Measurements from ENCODE around the gene RAX2. TPM values are rescaled to one million over a fixed set of nuclear protein-coding genes. Genes with fewer than 3 reads are reported as not detected.

The RAX2 gene
- total RNA-seq, 1 donor from 2014 or later = not detected

DNA sequence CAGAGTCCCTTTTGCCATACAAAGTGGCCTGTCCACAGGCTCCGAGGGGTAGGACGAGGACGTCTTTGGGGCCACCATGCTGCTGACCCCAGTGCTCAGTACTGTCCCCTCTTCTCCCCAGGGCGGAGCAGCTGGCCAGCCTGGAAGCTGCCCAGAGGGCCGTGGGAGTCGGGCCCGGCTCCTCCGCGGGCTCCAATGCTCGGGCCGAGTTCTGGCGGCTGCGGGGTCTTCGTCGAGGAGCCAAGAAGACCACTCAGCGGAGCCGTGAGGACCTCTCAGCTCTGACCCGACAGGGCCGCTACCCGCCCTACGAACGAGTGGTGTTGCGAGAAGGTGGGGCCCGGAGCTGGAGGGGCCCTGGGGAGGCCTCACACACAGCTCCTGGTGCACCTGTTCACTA lies 31.6 kb downstream of the RAX2 start:
- Histone ChIP-seq H3K27me3 (ENCODE audit: low read depth) (no peaks in the 10 kb centered on the region), H3K27ac (no peak overlapping the region), H3K9me3 (no peaks in the 10 kb centered on the region), H3K4me3 (no peak overlapping the region), H3K36me3 (peaks cover 12% of the 10 kb centered on the region), H3K4me1 (no peaks in the 10 kb centered on the region)
- DNase-seq (no peak), ATAC-seq (peak in 1 of 2 donors; percentile 37)
- intact Hi-C loops (cut with DNase I) = no loop called here
- TF ChIP-seq, protein P1, sequence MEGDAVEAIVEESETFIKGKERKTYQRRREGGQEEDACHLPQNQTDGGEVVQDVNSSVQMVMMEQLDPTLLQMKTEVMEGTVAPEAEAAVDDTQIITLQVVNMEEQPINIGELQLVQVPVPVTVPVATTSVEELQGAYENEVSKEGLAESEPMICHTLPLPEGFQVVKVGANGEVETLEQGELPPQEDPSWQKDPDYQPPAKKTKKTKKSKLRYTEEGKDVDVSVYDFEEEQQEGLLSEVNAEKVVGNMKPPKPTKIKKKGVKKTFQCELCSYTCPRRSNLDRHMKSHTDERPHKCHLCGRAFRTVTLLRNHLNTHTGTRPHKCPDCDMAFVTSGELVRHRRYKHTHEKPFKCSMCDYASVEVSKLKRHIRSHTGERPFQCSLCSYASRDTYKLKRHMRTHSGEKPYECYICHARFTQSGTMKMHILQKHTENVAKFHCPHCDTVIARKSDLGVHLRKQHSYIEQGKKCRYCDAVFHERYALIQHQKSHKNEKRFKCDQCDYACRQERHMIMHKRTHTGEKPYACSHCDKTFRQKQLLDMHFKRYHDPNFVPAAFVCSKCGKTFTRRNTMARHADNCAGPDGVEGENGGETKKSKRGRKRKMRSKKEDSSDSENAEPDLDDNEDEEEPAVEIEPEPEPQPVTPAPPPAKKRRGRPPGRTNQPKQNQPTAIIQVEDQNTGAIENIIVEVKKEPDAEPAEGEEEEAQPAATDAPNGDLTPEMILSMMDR (IDR thresholded peaks at IDR 0.05) = no peak

DNA sequence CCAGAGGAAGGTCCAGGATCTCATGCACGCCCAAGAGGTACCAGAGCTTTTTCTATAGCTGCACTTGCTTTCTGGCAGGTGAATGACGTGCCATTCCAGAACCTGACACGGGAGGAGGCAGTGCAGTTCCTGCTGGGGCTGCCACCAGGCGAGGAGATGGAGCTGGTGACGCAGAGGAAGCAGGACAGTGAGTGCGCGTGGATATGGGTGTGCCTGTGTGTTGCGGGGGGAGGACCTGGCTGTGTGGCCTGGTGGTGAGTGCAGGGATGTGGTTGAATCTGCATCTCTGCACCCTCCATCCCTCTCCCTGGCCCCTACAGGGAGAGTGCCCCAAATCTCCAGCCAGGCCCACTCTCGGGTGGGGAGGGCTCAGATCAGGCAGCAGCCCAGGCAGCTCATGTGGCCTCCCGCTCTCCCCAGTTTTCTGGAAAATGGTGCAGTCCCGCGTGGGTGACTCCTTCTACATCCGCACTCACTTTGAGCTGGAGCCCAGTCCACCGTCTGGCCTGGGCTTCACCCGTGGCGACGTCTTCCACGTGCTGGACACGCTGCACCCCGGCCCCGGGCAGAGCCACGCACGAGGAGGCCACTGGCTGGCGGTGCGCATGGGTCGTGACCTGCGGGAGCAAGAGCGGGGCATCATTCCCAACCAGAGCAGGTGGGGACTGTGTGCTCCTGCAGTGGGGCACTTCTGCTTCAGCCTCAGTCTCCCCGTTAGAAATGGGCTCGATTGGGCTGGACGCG lies 33.4 kb downstream of the RAX2 start:
- ATAC-seq (no peak), DNase-seq (no peak)
- no peaks in the 10 kb centered on the region for H3K27me3 ChIP-seq (ENCODE audit: low read depth)
- H3K27ac ChIP-seq = no peak overlapping the region
- TF ChIP-seq, protein P1 (IDR thresholded peaks at IDR 0.05) = no peak
- H3K4me1 ChIP-seq = no peaks in the 10 kb centered on the region
- H3K4me3 ChIP-seq = no peak overlapping the region
- H3K36me3 ChIP-seq = peaks cover 23% of the 10 kb centered on the region
- intact Hi-C loops (cut with DNase I) = no loop called here
- no peaks in the 10 kb centered on the region for H3K9me3 ChIP-seq

DNA sequence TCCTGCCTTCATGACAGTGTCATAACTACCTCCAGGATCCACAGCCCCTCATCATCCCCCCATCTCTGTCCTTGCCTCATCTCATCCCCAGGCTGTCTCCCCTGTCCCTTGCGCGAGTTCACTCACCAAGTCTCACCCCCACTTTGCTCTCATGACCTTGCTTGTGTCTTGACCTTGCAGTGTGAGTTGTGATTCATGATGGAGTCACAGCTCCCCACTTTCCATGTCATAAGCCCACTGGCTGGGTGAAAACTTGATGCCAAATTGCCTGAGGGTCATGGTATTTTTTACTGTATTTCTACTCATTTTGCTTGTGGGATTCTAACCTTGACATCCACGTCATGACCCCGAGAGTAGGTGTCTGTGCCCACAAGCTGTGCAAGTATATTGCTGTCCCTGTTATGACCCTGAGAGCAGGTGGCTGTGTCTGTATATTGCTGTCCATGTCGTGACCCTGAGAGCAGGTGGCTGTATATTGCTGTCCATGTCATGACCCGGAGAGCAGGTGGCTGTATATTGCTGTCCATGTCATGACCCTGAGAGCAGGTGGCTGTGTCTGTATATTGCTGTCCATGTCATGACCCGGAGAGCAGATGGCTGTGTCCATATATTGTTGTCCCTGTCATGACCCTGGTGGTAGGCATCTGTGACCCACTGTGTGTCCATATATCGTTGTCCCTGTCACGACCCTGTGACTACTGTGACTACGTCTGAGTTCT lies 34.4 kb downstream of the RAX2 start:
- TF ChIP-seq, protein P1 (IDR thresholded peaks at IDR 0.05) = no peak
- Histone ChIP-seq H3K4me3 (no peak overlapping the region), H3K36me3 (peaks cover 23% of the 10 kb centered on the region), H3K27me3 (ENCODE audit: low read depth) (no peaks in the 10 kb centered on the region), H3K27ac (no peak overlapping the region), H3K4me1 (no peaks in the 10 kb centered on the region), H3K9me3 (no peaks in the 10 kb centered on the region)
- DNase-seq (no peak), ATAC-seq (no peak)
- intact Hi-C loops (cut with DNase I) = no loop called here

DNA sequence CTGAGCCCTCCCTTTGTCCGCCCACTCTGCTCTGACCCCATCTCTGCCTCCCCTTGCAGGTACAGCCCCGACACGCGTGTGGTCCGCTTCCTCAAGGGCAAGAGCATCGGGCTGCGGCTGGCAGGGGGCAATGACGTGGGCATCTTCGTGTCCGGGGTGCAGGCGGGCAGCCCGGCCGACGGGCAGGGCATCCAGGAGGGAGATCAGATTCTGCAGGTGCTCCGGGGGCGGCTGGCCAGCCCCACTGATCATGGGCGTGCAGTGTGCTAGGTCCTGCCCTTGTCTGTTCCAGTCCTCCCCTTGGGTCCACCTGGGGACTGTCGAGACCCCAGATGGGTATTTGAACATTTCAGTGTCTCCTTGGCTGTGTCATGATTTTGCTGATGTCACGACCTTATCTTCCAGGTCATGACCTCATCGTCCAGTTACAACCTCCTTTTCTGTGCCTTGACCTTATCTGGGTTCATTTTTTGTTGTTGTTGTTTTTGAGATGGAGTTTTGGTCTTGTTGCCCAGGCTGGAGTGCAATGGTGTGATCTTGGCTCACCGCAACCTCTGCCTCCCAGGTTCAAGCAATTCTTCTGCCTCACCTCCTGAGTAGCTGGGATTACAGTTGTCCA lies 35.8 kb downstream of the RAX2 start:
- intact Hi-C loops (cut with DNase I) = no loop called here
- DNase-seq (no peak), ATAC-seq (no peak)
- peaks cover 23% of the 10 kb centered on the region for H3K36me3 ChIP-seq
- TF ChIP-seq, protein P1 (IDR thresholded peaks at IDR 0.05) = no peak
- no peak overlapping the region for H3K4me3 ChIP-seq
- H3K9me3 ChIP-seq = no peaks in the 10 kb centered on the region
- H3K27ac ChIP-seq = no peak overlapping the region
- no peaks in the 10 kb centered on the region for H3K4me1 ChIP-seq
- H3K27me3 ChIP-seq (ENCODE audit: low read depth) = no peaks in the 10 kb centered on the region

DNA sequence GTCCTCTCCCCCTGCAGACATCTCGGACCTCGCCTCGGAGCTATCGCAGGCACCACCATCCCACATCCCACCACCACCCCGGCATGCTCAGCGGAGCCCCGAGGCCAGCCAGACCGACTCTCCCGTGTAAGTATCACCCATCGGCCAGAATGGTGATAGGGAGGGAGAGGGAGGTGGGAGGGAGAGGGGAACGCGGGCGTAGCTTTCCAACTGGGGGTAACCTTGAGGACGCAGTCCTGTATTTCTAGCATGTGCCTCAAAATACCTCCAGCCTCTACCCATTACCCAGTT lies 37.8 kb downstream of the RAX2 start:
- intact Hi-C loops (cut with DNase I) = no loop called here
- no peak for ATAC-seq
- Histone ChIP-seq H3K9me3 (no peaks in the 10 kb centered on the region), H3K36me3 (peaks cover 15% of the 10 kb centered on the region), H3K4me3 (no peak overlapping the region), H3K27ac (no peak overlapping the region), H3K4me1 (no peaks in the 10 kb centered on the region), H3K27me3 (ENCODE audit: low read depth) (no peaks in the 10 kb centered on the region)
- no peak for DNase-seq
- TF ChIP-seq, protein P1 (IDR thresholded peaks at IDR 0.05) = no peak

Data from lower lobe of right lung (tissue), 2 donors.